Jurkat, Clone E6-1 (cell line): ENCODE measurements around the gene CBL.
A peak's percentile ranks its signal among the peaks of the same experiment; 100 is the strongest.

Experiments used
- DNase-seq: peaks from one replicate; pipeline ENCODE4 v3.0.0-alpha.2; 2011; ENCODE audit warnings: low read depth, low spot score
- H3K4me3 ChIP-seq: 2 replicates; pipeline ENCODE4 v1.5.1; 2011; ENCODE audit warnings: mild to moderate bottlenecking, low read length, control low read depth, moderate library complexity

The CBL gene

DNA sequence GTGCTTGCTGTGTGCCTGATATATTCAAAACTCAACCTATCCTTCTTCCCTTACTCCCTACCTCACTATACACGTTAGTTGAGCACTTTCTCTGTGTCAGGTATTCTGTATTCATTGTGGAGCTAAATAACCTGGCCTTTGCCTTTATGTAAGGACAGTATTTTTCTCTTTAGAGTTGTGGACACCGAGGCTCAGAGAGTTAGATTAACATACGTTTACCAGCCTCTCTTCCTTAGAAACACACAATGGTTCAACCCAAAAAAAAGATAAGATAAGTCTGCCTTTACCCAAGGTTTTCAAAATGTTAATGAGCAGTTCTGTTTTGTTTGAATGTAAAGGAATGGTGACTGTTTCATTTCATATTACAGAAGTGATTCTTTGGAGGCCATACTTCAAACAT lies 45.0 kb downstream of the CBL start:
- H3K4me3 ChIP-seq = no peak overlapping the region
- DNase-seq = no peak

DNA sequence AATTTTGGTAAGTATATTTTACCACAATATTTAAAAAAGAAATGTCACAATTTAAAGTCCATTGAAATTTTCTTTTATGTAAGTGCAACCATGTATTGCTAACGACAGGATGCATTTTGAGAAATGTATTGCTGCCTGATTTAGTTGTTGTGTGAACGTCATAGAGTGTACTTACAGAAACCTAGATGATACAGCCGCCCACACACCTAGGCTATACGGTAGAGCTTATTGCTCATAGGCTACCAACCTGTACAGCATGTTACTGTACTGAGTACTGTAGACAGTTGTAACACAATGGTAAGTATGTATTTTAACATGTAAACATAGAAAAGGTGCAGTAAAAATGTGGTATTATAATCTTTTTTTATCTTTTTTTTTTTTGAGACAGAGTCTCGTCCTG lies 48.1 kb downstream of the CBL start:
- no peak for DNase-seq
- no peak overlapping the region for H3K4me3 ChIP-seq

DNA sequence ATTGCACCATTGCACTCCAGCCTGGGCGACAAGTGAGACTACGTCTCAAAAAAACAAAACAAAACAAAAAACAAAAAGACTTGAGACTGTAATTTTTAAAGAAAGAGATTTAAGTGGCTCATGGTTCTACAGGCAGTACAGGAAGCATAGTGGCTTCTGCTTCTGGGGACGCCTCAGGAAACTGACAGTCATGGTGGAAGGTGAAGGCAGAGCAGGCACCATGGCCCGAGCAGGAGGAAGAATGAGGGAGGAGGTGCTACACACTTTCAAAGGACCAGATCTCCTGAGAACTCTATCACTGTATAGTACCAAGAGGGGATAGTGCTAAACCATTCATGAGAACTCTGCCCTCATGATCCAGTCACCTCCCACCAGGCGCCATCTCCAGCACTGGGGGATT lies 52.0 kb downstream of the CBL start:
- H3K4me3 ChIP-seq = no peak overlapping the region
- peak; percentile 42 for DNase-seq

DNA sequence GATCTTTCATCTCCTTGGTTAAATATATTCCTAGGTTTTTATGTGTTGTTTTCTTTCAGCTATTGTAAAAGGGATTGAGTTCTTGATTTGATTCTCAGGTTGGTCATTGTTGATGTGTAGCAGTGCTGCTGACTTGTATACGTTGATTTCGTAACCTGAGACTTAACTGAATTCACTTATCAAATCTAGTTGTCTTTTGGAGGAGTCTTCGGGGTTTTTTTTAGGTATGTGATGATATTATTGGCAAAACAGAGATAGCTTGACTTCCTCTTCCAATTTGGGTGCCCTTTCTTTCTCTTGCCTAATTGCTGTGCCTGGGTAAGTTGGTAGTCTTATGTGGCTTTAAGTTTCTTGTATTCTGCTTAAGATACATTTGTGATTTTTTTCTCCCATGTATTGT lies 52.8 kb downstream of the CBL start:
- H3K4me3 ChIP-seq = no peak overlapping the region
- DNase-seq = no peak

DNA sequence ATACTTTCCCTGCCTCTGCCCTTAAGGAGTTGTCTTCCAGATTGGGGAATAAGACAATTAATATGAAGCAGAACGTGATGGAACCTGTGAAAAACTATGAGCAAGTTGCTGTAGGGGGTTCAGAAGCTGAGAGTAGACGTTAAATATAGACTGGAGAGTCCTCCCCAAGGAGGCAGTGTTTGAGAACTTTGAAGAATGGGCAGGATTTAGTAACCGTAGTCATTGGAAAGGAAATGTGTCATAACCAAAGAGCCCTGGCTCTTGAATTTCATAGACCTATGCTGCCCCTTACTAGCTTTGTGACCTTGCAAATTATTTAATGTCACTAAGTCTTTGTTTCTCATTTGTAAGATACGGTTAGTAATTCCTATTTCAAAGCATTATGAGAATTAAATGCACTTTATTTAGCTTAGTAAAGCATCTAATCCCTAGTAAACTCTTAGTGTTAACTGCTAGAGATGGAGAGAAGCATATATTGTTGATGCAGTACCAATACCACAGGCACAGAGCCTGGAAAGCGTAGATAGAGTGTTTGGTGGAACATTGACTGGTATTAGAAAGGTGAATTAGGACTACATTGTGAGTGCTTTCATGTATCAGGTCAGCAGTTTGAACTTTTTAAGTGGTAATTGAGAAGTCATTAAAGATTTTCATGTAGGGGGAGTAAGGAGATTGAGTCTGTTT lies 56.7 kb downstream of the CBL start:
- peak; percentile 44 for DNase-seq
- H3K4me3 ChIP-seq = no peak overlapping the region

DNA sequence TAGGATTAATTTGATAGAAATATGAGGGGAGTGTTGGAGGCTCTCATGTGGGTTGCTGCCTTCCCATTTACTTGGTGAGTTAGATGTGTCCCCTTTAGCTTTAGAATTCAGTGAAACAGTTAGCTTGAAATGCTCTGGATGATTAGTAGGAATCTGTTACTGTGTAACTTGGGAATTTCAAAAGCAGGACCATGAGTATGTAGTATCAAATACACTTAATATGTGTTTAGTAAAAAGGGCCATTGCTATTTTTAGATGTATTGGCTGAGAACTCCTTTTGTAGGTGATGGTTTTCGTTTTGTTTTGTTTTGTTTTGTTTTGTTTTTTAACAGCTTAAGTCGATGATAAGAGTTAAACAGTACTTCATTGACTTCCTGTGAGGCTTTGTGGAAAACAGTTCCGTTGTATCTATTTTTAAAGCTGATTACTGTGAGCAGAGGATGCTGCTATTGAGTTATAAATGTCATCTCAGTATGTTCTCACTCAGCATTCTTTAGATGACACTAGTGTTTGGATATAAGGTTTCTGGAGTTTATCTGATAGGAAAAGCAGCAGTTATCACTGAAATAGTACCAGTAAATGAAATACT lies 57.3 kb downstream of the CBL start:
- H3K4me3 ChIP-seq = peak overlapping the region; percentile 5; the same call in 1 of the 2 replicates

DNA sequence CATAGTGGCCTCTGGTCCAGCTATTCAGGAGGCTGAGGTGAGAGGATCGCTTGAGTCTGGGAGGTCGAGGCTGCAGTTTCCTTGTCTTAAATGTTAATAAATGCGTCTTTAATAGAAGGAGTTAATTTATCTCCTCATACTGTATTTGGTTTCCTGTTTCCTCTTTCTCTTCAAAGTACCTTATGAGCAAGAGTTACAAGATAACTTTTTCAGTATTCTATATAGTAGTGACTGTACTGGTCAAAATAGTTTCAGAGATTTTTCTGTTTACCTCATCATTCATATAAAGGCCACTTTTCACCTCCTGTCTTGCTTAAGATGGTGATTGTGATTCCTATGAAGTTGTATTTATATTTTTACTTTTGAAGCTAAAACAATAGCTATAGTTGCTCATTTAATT lies 59.9 kb downstream of the CBL start:
- no peak overlapping the region for H3K4me3 ChIP-seq
- no peak for DNase-seq

More for the DNA sequence above, 57.3 kb downstream of the CBL start:
- peak; percentile 62 for DNase-seq

DNA sequence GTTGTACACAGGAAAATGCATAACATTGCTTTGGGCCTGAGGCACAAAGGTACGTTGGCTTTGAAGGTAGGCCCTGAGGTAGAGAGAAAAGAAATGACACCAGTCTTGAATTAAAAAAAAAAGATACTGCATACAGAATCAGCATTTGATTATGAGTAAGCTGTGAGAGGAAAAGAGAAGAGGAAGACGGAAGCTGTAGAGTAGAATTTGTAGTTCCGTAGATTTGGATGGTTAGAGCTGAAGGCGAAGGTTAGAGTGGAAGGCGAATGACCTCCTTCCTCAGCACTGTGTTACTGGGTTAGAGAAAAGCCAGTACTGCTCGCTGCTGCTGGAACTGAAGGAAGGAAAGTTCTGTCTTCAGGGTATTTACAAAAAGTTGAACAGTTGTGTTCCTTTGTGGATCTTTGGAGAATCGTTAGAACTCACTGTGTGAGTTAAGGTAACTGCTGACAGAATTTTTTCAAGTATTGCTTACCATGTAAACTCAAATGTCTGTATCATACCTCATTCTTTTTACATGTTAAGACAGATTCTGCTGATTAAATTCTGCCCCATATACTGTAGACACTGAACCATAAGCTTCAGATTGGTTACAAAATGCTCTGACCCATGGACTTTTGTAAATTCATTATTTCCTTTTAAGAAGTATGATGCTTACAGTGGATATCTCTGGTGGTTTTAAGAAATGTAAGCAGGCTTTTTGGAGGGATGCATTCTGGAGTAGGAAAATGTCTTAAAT lies 60.5 kb downstream of the CBL start:
- DNase-seq = no peak
- no peak overlapping the region for H3K4me3 ChIP-seq

DNA sequence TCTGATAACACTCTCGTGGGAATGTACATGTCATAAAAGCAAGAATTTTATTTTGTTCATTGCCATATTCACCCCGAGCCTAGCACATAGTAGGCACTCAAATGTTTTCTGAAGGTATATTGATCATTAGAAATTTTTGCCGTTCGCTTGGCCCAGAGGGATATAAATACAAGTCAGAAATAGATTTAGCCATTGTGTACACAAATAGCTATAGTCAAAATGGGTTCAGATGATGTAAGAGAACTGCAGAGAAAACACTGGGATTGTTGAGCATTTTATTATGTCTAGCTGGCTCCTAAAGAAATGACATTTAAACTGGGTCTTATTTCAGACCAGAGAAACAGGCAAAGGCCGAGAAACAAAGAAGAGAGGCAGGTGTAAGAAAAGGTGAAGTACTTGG lies 61.5 kb downstream of the CBL start:
- no peak for DNase-seq
- no peak overlapping the region for H3K4me3 ChIP-seq

DNA sequence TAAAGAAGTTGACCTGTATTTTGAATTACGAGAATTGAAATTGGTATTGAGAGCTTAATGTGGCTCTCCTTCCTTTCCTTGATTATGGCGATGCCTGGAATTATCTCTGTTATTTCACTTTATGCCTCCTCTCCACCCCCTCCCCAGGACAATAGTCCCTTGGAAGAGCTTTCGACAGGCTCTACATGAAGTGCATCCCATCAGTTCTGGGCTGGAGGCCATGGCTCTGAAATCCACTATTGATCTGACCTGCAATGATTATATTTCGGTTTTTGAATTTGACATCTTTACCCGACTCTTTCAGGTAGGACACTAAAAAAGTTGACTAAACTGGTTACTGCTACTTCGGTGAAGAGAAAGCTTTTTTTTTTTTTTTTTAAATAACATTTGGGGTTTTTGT lies 67.6 kb downstream of the CBL start:
- no peak for DNase-seq
- H3K4me3 ChIP-seq = no peak overlapping the region

DNA sequence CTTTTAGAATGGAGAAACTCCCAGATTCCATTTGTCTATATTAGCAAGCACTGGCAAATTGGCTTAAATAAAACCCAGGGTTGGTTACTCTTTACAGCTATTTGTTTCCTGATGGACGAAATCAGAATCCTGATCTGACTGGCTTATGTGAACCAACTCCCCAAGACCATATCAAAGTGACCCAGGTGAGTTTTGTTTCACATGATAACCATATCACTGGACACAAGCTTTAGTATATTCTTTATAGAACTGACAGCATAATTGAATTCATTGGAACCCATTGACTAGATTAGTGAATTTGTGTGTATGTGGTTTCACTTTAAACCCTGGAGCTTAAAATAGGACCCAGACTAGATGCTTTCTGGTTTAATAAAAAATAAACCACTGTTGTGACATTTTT lies 71.5 kb downstream of the CBL start:
- no peak overlapping the region for H3K4me3 ChIP-seq
- DNase-seq = no peak

DNA sequence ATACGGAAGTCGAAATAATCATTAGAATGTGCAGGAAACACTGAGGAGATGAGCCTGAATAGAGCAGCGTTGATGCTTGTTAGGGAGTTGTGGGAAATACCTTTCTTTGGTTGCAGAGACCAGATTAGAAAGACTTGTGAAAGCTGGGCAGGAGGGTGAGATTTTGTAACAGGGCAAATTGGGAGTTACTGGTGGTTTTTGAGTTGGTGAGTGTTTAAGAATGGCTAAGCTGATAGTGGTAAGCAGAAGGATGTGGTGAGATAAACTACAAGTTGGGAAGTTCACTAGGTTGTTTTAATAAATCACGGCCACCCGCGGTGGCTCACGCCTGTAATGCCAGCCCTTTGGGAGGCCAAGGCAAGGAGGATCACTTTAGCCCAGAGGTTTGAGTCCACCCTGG lies 76.4 kb downstream of the CBL start:
- no peak overlapping the region for H3K4me3 ChIP-seq
- DNase-seq = peak; percentile 41

DNA sequence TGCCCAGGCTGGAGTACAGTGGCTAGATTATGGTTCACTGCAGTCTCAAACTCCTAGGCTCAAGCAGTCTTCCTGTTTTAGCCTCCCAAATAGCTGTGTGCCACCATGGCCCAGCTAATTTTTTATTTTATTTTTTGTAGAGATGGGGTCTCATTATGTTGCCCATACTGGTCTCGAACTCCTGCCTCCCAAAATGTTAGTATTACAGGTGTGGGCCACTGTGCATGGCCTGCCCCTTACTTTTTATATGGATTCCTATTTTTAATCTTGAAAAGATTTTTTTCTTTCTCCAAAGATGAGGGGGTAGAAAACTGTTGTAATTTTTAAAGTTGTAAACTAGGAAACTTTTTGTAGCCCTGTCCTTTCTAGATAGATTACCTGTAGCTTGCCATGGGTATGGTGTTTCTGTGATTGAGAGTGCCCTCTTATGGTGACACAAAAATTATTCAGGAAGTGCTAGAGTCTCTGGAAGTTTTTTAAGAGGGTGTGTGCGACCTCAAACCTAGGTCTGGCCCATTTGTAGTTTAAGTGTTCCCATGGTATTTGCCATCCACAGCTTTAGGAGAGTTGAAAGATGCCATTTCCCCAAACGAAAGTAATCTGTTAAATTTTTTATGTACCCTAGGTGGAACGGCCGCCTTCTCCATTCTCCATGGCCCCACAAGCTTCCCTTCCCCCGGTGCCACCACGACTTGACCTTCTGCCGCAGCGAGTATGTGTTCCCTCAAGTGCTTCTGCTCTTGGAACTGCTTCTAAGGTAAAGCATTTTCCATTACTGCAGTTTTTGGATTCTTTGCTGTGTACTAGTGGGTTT lies 78.4 kb downstream of the CBL start:
- peak; percentile 68 for DNase-seq
- no peak overlapping the region for H3K4me3 ChIP-seq

DNA sequence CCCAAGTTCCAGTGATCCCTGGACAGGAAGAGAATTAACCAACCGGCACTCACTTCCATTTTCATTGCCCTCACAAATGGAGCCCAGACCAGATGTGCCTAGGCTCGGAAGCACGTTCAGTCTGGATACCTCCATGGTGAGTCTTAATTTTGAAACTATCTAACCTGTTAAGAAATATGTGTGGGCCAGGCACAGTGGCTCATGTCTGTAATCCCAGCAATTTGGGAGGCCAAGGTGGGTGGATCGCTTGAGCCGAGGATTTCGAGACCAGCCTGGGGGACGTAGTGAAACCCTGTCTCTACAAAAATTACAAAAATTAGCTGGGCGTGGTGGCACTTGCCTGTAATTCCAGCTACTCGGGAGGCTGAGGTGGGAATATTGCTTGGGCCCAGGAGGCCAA lies 79.3 kb downstream of the CBL start:
- H3K4me3 ChIP-seq = no peak overlapping the region
- no peak for DNase-seq

DNA sequence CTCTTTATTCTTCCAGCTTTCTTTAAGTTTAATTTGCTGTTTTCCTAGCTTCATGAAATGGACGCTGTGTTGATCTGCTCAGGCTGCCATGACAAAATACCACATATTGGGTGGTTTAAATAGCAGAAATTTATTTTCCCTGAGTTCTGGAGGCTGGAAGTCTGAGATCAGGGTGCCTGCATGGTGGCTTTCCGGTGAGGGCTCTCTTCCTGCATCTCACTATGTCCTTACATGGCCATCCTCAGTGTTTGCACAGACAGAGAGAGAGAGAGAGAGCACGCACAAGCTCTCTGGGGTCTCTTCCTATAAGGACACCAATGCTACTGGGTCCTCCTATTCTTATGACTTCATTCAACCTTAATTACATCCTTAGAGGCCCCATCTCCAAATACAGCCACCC lies 82.1 kb downstream of the CBL start:
- DNase-seq = no peak
- no peak overlapping the region for H3K4me3 ChIP-seq

DNA sequence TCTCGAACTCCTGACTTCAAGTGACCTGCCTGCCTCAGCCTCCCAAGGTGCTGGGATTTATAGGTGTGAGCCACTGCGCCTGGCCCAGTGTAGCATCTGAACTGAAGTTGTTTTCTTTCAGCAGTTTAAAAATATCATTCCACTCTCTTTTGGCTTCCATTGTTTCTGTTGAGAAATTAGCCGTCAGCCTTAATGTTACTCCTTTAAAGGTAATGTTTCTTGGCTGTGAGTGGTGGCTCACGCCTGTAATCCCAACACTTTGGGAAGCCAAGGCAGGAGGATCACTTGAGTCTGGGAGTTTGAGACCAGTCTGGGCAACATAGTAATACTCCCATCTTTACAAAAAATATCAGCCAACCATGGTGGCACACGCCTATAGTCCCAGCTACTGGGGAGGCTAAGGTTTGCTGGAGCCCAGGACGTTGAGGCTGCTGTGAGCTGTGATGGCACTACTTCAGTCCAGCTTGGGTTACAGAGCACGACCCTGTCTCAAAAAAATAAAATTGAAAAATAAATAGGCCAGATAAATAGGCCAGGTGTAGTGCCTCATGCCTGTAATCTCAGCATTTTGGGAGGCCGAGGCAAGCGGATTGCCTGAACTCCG lies 84.9 kb downstream of the CBL start:
- DNase-seq = no peak
- H3K4me3 ChIP-seq = no peak overlapping the region

DNA sequence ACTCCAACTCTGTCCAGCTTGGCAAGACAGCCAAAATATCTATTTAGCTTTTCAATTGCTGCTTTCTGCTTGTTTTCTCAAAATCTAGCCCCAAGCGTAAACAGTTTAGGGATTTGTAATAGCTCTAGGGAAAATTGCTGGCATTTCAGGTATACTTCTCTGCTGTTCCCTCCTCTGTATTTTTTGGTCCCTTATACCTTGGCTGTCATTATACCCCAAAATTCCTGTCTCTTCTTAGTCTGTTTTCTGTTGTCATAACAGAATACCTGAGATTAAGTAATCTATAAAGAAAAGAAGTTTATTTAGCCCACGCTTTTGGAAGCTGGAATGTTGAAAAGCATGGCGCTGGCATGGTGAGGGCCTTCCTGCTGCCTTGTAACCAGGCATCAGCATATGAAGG lies 87.3 kb downstream of the CBL start:
- DNase-seq = no peak
- H3K4me3 ChIP-seq = no peak overlapping the region

DNA sequence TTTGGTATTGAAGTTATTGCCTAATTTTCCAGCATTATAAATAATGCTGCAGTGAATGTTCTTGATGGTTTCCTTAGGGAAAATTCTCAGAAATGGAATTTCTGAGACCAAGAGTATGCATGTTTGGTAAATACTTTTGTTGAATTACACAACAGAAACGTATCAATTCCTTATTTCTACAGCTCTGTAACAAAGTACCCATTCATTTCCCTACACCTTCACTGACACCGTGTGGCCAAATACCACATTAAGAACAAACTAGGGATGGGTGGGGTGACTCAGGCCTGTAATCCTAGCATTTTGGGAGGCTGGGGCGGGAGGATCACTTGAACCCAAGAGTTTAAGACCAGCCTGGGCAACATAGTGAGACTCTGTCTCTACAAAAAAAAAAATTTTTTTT lies 89.0 kb downstream of the CBL start:
- DNase-seq = no peak
- H3K4me3 ChIP-seq = no peak overlapping the region

DNA sequence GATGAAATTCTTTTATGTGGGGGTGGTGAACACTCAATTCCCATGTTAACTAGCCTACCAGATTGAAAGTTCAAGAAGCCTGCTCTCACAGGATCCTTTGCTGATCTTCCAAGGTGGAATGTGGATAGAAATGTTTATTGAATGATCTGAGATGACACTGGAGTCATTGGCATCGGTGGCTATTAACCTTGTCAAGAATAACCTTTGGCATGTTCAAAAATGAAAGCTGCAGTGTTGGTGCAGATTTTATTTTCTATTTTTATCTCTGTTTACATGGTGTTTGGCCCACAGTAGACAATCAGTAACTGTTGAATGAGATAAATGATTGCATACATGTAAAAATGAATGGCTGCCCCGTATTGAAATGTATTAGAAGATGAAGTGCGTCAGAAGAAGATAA lies 91.8 kb downstream of the CBL start:
- no peak overlapping the region for H3K4me3 ChIP-seq
- DNase-seq = no peak
